OCI-LY7 (cell line): ENCODE data around the gene GRK3. TPM values are rescaled to one million over a fixed set of nuclear protein-coding genes. Genes with fewer than 3 reads are reported as not detected.

Experiments used
- BruUV-seq: library from RNA; stranded (reverse); fragments of 400-500 nt; replicated peaks from 2 replicates; lab custom pipeline; 2021; lab: Mats Ljungman, UMichigan
- CTCF ChIA-PET: fragments of 300-600 bp; sonication (Branson Sonifier 250); formaldehyde crosslinking; loops from one replicate; lab custom pipeline; 2022; ENCODE audit warnings: antibody characterized with exemption; ENCODE audit not compliant: unreplicated experiment; lab: Charles Lee
- POLR2A ChIA-PET: fragments of 300-600 bp; sonication (Branson Sonifier 250); formaldehyde crosslinking; loops from one replicate; lab custom pipeline; 2022; ENCODE audit warnings: antibody characterized with exemption; lab: Charles Lee
- DNase-seq: peaks from one replicate; pipeline ENCODE4 v3.0.0-alpha.2; 2015; ENCODE audit warnings: low spot score
- H2AFZ ChIP-seq: fragments of 200-600 bp; sonication (generic), shearing (Covaris generic); 2 replicates; pipeline ENCODE4 v1.6.1; 2014; ENCODE audit warnings: mild to moderate bottlenecking, antibody characterized with exemption, low read length, moderate library complexity
- H3K27ac ChIP-seq: fragments of 200-600 bp; sonication (generic); 2 replicates; pipeline ENCODE4 v1.5.1; 2014; ENCODE audit warnings: mixed run types, low read depth, mild to moderate bottlenecking, moderate library complexity, low read length, inconsistent platforms; ENCODE audit not compliant: poor library complexity, severe bottlenecking
- H3K36me3 ChIP-seq: fragments of 200-600 bp; sonication (generic); 2 replicates; pipeline ENCODE4 v1.6.1; 2014; ENCODE audit warnings: mild to moderate bottlenecking, antibody characterized with exemption, low read length, moderate library complexity, mixed read lengths; ENCODE audit not compliant: insufficient read depth
- H3K4me1 ChIP-seq: fragments of 200-600 bp; sonication (generic); 2 replicates; pipeline ENCODE4 v1.5.1; 2014; ENCODE audit warnings: mild to moderate bottlenecking, low read length; ENCODE audit not compliant: insufficient read depth, poor library complexity, severe bottlenecking
- H3K4me2 ChIP-seq: fragments of 200-600 bp; sonication (generic); 2 replicates; pipeline ENCODE4 v1.6.1; 2014; ENCODE audit warnings: mild to moderate bottlenecking, low read length
- H3K4me3 ChIP-seq: fragments of 200-600 bp; sonication (generic); 2 replicates; pipeline ENCODE4 v1.5.1; 2014; ENCODE audit warnings: mild to moderate bottlenecking, low read depth, low read length; ENCODE audit not compliant: poor library complexity, severe bottlenecking
- H3K79me2 ChIP-seq: fragments of 200-600 bp; sonication (generic); 2 replicates; pipeline ENCODE4 v1.6.1; 2016; ENCODE audit warnings: low read depth, mild to moderate bottlenecking, low read length, moderate library complexity, mixed read lengths; ENCODE audit not compliant: insufficient read depth
- H3K9me2 ChIP-seq: fragments of 200-600 bp; sonication (generic); 2 replicates; pipeline ENCODE4 v1.6.1; 2016; ENCODE audit warnings: mild to moderate bottlenecking, low read length, mixed read lengths; ENCODE audit not compliant: insufficient read depth
- H3K9me3 ChIP-seq: fragments of 200-600 bp; sonication (generic); 2 replicates; pipeline ENCODE4 v1.6.1; 2014; ENCODE audit warnings: mild to moderate bottlenecking, mixed run types, low read length, mixed read lengths
- H4K20me1 ChIP-seq: fragments of 200-600 bp; sonication (generic); 2 replicates; pipeline ENCODE4 v1.6.1; 2014; ENCODE audit warnings: mild to moderate bottlenecking, antibody characterized with exemption, low read length, moderate library complexity, mixed read lengths; ENCODE audit not compliant: insufficient read depth
- CTCF ChIP-seq: fragments of 200-600 bp; sonication (generic); conservative IDR thresholded peaks from 2 replicates; pipeline ENCODE4 v1.5.1; 2014; ENCODE audit warnings: mild to moderate bottlenecking, antibody characterized with exemption, low read length, moderate library complexity, mixed read lengths
- EZH2phosphoT487 ChIP-seq: fragments of 200-600 bp; sonication (generic); IDR thresholded peaks from 2 replicates; pipeline ENCODE4 v1.6.1; 2018; ENCODE audit warnings: low read depth, borderline replicate concordance, mild to moderate bottlenecking, mixed run types, antibody characterized with exemption, low read length, moderate library complexity, mixed read lengths
- intact Hi-C: fragments of 100-400 bp; cut with micrococcal nuclease; formaldehyde crosslinking; loops from one replicate; pipeline ENCODE4 v1.10.0; 2022; ENCODE audit not compliant: unreplicated experiment
- total RNA-seq, 2 experiments: library from RNA; depleted of rRNA in 1 of 2; stranded (reverse); fragments of >200 nt in 1 of 2; shearing (Covaris generic) in 1 of 2; gene quantifications; 2 replicates each; pipeline ENCODE4 v1.2.3, GENCODE V29; 2014 to 2022

Gene GRK3
- total RNA-seq, 2 experiments from 2014 or later: 14.2 to 39.3 TPM

- Histone ChIP-seq H3K4me3 (peak overlapping the region; percentile 18), H3K36me3 (no peaks in the 10 kb centered on the region; the same call in none of the 2 replicates), H3K9me2 (no peaks in the 10 kb centered on the region), H4K20me1 (no peaks in the 10 kb centered on the region), H3K4me2 (peak overlapping the region; percentile 57), H2AFZ (no peak overlapping the region), H3K9me3 (no peaks in the 10 kb centered on the region), H3K27ac (peak overlapping the region; percentile 71), H3K4me1 (peaks cover 46% of the 10 kb centered on the region), H3K79me2 (peaks cover 7% of the 10 kb centered on the region; the same call in 1 of the 2 replicates)
- TF ChIP-seq CTCF (no peak), EZH2phosphoT487 (no peak)
- intact Hi-C loops: loop anchor here (5.0 kb wide), 1 partner anchor 60 kb away; no protein-coding TSS in a partner anchor
- no TSS peak for BruUV-seq
- POLR2A ChIA-PET: interaction anchor here (0.9 kb wide), 1 partner anchor 32 kb away, joined by 3 read pairs; no protein-coding TSS in a partner anchor
- CTCF ChIA-PET: no interaction called here
- DNase-seq: peak; percentile 43
Observed at GRCh38 chr22:25627271-25627852, 62.9 kb downstream of the GRK3 start.

- Histone ChIP-seq H2AFZ (no peak overlapping the region), H3K27ac (no peak overlapping the region), H3K4me2 (0 out of 2 replicates have a peak overlapping the region, but pooled peaks have one; percentile 57), H3K4me3 (no peak overlapping the region), H3K4me1 (peaks cover 39% of the 10 kb centered on the region), H3K9me2 (no peaks in the 10 kb centered on the region), H4K20me1 (no peaks in the 10 kb centered on the region), H3K36me3 (no peaks in the 10 kb centered on the region; the same call in none of the 2 replicates), H3K9me3 (no peaks in the 10 kb centered on the region), H3K79me2 (peaks cover 8% of the 10 kb centered on the region; the same call in 1 of the 2 replicates)
- intact Hi-C loops: loop anchor here (5.0 kb wide), 1 partner anchor 61 kb away; no protein-coding TSS in a partner anchor
- BruUV-seq: no TSS peak
- no peak for TF ChIP-seq CTCF
- no peak for TF ChIP-seq EZH2phosphoT487
- ChIA-PET POLR2A (no interaction called here), CTCF (no interaction called here)
- no peak for DNase-seq
Observed at GRCh38 chr22:25628494-25628893, 64.0 kb downstream of the GRK3 start.

- ChIA-PET CTCF (no interaction called here), POLR2A (interaction anchor here (0.6 kb wide), 1 partner anchor 13 kb away, joined by 3 read pairs; no protein-coding TSS in a partner anchor)
- peaks cover 16% of the 10 kb centered on the region; the same call in 1 of the 2 replicates for H3K79me2 ChIP-seq
- no peak for TF ChIP-seq CTCF
- no peak for TF ChIP-seq EZH2phosphoT487
- no peak overlapping the region for H3K27ac ChIP-seq
- no peak overlapping the region for H3K4me3 ChIP-seq
- no peaks in the 10 kb centered on the region for H4K20me1 ChIP-seq
- H3K36me3 ChIP-seq: no peaks in the 10 kb centered on the region
- intact Hi-C loops: loop anchor here (5.0 kb wide), 1 partner anchor 62 kb away; no protein-coding TSS in a partner anchor
- peaks cover 36% of the 10 kb centered on the region for H3K4me1 ChIP-seq
- no peaks in the 10 kb centered on the region for H3K9me3 ChIP-seq
- BruUV-seq: no TSS peak
- no peak overlapping the region for H2AFZ ChIP-seq
- H3K4me2 ChIP-seq: no peak overlapping the region
- DNase-seq: no peak
- no peaks in the 10 kb centered on the region for H3K9me2 ChIP-seq
Observed at GRCh38 chr22:25629613-25630012, 65.1 kb downstream of the GRK3 start.
